Gastrocnemius medialis (tissue), 4 donors: Measurements from ENCODE around the gene ALS2CL. TPM values are rescaled to one million over a fixed set of nuclear protein-coding genes. Genes with fewer than 3 reads are reported as not detected.

Experiments
- ATAC-seq, 2 donors: fragments of 150-250 bp; one replicate each; pipeline ENCODE4 v1.9.1; 2016
- DNase-seq, 2 donors: peaks; one replicate each; pipeline ENCODE4 v3.0.0-alpha.2; 2019
- H3K27ac ChIP-seq, 4 donors: fragments of 200-600 bp; sonication (generic); 1 replicate in 1 of 4; 2 replicates in 3 of 4; pipeline ENCODE4 v1.5.1; 2016 to 2018; ENCODE audit warnings: mild to moderate bottlenecking in 2 of 4, moderate library complexity in 1 of 4
- H3K27me3 ChIP-seq, 3 donors: fragments of 200-600 bp; sonication (generic) in 2 of 3; 1 replicate in 1 of 3; 2 replicates in 2 of 3; pipeline versions ENCODE4 v1.5.1 to v1.6.0; 2016 to 2019; ENCODE audit warnings: mild to moderate bottlenecking in 1 of 3, moderate library complexity in 1 of 3
- H3K36me3 ChIP-seq, 2 donors: fragments of 200-600 bp; sonication (generic) in 1 of 2; one replicate each; pipeline ENCODE4 v1.5.1; 2017 to 2018
- H3K4me1 ChIP-seq, 2 donors: fragments of 200-600 bp; sonication (generic) in 1 of 2; one replicate each; pipeline ENCODE4 v1.5.1; 2016 to 2017; ENCODE audit warnings: mild to moderate bottlenecking in 2 of 2
- H3K4me3 ChIP-seq, 4 donors: fragments of 200-600 bp; sonication (generic) in 3 of 4; 1 replicate in 1 of 4; 2 replicates in 3 of 4; pipeline ENCODE4 v1.5.1; 2016 to 2019; ENCODE audit warnings: mild to moderate bottlenecking in 2 of 4
- H3K9me3 ChIP-seq, 3 donors: fragments of 200-600 bp; sonication (generic) in 2 of 3; 1 replicate in 1 of 3; 2 replicates in 2 of 3; pipeline ENCODE4 v1.5.1; 2016 to 2019
- POLR2A ChIP-seq, 2 donors: fragments of 450-650 bp; IDR thresholded peaks; one replicate each; pipeline ENCODE4 v1.6.1; 2017; ENCODE audit warnings: antibody characterized with exemption in 2 of 2, mild to moderate bottlenecking in 2 of 2, moderate library complexity in 2 of 2
- in situ Hi-C, 4 donors: fragments of 200-750 bp; cut with MboI; loops; one replicate each; pipeline versions ENCODE4 v1.15.0 to v1.8.0; 2017; ENCODE audit warnings: low sequenced_read_pairs in 4 of 4
- intact Hi-C: fragments of 100-400 bp; cut with DNase I; formaldehyde crosslinking; loops from one replicate; pipeline ENCODE4 v1.15.1; 2023; ENCODE audit warnings: low total_unique reads
- total RNA-seq, 4 donors: library from RNA; depleted of rRNA; stranded (reverse); fragments of >200 nt; gene quantifications; one replicate each; pipeline versions ENCODE4 v1.1.0 to v1.2.3, GENCODE V29; 2016
- TF ChIP-seq, protein P1 (sequence below), 5 experiments: fragments of 450-650 bp in 3 of 5; fragments of 200-600 bp in 2 of 5; sonication (generic) in 2 of 5; IDR thresholded peaks in 4 of 5; conservative IDR thresholded peaks in 1 of 5; 1 replicate in 4 of 5; 2 replicates in 1 of 5; pipeline ENCODE4 v1.5.1; 2016 to 2019; ENCODE audit warnings: antibody characterized with exemption in 5 of 5, mild to moderate bottlenecking in 3 of 5, moderate library complexity in 3 of 5

Gene ALS2CL
- total RNA-seq, 4 donors from 2014 or later: 3.8 to 13.2 (median 6.2) TPM

DNA sequence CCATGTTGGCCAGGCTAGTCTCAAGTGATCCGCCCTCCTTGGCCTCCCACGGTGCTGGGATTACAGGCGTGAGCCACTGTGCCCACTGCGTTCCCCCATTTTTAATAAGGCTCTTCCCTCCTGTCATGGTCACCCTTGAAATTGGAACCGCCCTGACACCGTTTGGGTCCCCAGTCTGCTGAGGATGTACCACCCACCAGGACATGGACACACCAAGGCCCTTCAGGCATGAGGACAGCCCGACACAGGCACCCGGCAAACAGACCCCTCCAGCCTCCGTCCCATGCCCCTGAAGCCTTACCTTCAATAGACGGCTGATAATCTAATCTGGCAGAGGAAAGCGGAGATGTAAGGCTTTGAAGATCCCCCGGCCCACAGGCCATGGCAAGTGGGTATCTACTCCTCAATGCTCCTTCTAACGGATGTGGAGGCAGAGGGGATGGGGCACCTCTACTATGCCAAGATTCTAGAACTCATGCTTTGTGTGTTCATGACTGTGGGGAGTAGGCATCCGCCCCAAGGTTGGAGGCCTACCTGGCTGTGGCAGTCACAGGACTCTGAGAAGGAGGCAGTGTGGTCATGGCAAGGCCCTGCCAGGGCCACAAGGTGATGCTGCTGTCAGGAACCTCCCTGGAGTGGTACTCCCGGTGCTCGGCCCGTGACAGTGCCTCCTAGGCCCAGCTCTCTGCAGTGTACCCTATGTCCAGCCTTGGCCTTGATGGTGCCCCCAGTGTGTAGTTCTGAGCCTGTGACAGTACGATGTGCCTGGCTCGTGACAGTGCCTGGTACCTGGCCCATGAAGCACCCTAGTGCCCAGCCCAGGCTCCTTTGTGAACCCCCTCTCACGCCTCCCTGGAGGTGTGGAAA, 42.8 kb upstream of the ALS2CL start:
- DNase-seq: no peak
- H3K4me1 ChIP-seq: no peaks in the 10 kb centered on the region
- H3K27me3 ChIP-seq: no peaks in the 10 kb centered on the region
- H3K27ac ChIP-seq: no peak overlapping the region
- no peak for ATAC-seq
- intact Hi-C loops: no loop called here
- H3K9me3 ChIP-seq: no peaks in the 10 kb centered on the region
- H3K36me3 ChIP-seq: no peaks in the 10 kb centered on the region
- no peak overlapping the region for H3K4me3 ChIP-seq
- in situ Hi-C loops: no loop called here
- TF ChIP-seq, protein P1, sequence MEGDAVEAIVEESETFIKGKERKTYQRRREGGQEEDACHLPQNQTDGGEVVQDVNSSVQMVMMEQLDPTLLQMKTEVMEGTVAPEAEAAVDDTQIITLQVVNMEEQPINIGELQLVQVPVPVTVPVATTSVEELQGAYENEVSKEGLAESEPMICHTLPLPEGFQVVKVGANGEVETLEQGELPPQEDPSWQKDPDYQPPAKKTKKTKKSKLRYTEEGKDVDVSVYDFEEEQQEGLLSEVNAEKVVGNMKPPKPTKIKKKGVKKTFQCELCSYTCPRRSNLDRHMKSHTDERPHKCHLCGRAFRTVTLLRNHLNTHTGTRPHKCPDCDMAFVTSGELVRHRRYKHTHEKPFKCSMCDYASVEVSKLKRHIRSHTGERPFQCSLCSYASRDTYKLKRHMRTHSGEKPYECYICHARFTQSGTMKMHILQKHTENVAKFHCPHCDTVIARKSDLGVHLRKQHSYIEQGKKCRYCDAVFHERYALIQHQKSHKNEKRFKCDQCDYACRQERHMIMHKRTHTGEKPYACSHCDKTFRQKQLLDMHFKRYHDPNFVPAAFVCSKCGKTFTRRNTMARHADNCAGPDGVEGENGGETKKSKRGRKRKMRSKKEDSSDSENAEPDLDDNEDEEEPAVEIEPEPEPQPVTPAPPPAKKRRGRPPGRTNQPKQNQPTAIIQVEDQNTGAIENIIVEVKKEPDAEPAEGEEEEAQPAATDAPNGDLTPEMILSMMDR (IDR thresholded peaks at IDR 0.05 in 4 of 5, conservative IDR thresholded peaks at IDR 0.05 in 1 of 5): no peak
- no peak for TF ChIP-seq POLR2A (IDR thresholded peaks at IDR 0.05)

DNA sequence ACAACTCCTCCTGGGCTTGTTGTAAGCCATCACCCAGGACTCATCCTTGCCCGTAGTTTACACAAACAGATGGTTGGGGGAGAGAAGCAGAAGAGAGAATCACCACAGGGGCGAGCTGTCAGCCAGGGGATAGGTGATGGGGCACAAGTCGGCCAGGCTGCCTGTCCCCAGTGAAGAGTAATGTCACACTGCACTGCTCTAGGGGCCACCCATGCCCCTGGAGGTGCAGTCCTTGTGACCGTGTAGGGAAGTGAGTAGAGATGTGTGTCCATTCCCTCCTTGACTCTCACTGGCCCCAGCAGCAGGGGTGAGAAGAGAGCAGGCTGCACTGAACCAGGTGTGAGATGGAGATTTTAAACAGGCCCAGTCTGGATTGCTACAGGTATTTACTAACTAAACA, 41.3 kb upstream of the ALS2CL start:
- no peaks in the 10 kb centered on the region for H3K36me3 ChIP-seq
- no peaks in the 10 kb centered on the region for H3K4me1 ChIP-seq
- TF ChIP-seq, protein P1 (IDR thresholded peaks at IDR 0.05 in 4 of 5, conservative IDR thresholded peaks at IDR 0.05 in 1 of 5): no peak
- in situ Hi-C loops (no loop called here), intact Hi-C loops (no loop called here)
- ATAC-seq: no peak
- H3K27me3 ChIP-seq: no peaks in the 10 kb centered on the region
- H3K27ac ChIP-seq: no peak overlapping the region
- H3K9me3 ChIP-seq: no peaks in the 10 kb centered on the region
- DNase-seq: no peak
- no peak overlapping the region for H3K4me3 ChIP-seq

DNA sequence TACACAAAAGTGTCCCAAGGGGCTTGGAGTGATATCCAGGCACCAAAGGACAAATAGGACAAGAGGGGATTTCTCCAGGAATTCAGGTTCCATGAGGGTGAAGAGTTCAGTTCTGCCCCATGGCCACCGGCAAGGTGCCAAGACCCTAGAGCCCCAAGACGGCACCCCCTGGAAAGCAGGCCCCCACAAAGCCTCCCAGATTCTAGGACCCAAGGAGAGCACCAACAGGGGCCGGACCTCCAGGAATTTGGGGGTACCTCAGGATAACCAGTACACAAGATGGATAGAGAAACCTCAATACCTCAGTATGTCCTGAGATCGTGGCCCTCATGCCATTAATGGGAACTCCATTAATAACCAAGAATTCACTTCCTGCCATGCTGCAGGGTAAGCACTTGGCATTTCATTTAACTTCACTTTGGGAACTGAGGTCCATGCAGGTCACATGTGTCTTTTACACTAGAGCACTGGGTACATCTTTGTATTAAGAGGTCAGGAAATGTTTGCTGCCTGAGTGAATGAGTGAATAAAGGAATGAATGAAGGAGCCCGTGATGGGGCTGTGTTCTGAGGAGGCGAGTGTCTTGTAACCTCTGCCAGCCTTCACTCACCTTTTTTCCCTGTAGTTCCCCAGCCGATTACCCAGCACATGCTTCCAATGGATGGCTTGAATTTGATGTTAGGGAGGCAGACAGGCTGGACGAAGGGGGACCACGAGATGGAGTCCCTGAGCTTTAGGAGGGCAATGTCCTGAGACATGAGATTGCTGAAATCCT, 39.7 kb upstream of the ALS2CL start:
- no peaks in the 10 kb centered on the region for H3K36me3 ChIP-seq
- ATAC-seq: no peak
- no peak for TF ChIP-seq POLR2A (IDR thresholded peaks at IDR 0.05)
- TF ChIP-seq, protein P1 (IDR thresholded peaks at IDR 0.05 in 4 of 5, conservative IDR thresholded peaks at IDR 0.05 in 1 of 5): no peak
- H3K27me3 ChIP-seq: no peaks in the 10 kb centered on the region
- H3K9me3 ChIP-seq: no peaks in the 10 kb centered on the region
- H3K4me3 ChIP-seq: no peak overlapping the region
- no peak overlapping the region for H3K27ac ChIP-seq
- no peak for DNase-seq
- no peaks in the 10 kb centered on the region for H3K4me1 ChIP-seq
- intact Hi-C loops (no loop called here), in situ Hi-C loops (no loop called here)

DNA sequence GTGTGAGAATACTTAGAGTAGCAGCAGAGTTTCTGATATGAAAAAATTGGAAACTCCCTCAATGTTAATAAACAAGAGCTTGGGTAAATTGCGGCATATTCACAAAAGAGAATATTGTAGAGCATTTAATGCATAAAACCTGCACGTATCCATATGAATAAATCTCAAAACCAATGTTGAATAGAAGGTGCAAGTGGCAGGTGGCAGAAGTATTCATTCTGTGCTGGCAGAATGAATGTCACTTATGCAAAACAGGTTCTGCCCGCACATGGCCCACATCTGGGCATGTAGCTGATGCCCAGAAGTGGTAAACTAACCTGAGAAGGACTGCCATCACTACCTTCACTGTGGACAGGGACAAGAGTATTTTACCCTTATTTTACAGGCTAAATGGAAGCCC, 38.3 kb upstream of the ALS2CL start:
- no peak overlapping the region for H3K4me3 ChIP-seq
- H3K27ac ChIP-seq: no peak overlapping the region
- in situ Hi-C loops: no loop called here
- TF ChIP-seq, protein P1 (IDR thresholded peaks at IDR 0.05 in 4 of 5, conservative IDR thresholded peaks at IDR 0.05 in 1 of 5): no peak
- TF ChIP-seq POLR2A (IDR thresholded peaks at IDR 0.05): no peak
- H3K27me3 ChIP-seq: no peaks in the 10 kb centered on the region
- ATAC-seq: no peak
- H3K9me3 ChIP-seq: no peaks in the 10 kb centered on the region
- DNase-seq: no peak
- no peaks in the 10 kb centered on the region for H3K36me3 ChIP-seq
- no peaks in the 10 kb centered on the region for H3K4me1 ChIP-seq
- intact Hi-C loops: no loop called here
